NCI-H82 (cell line): ENCODE results near the gene BICD1.
A peak's percentile ranks its signal among the peaks of the same experiment; 100 is the strongest.
"Not testable (repeated sequence)": the region's sequence is repeated elsewhere in the genome, so short reads cannot be mapped to it uniquely, and the experiment has no call there.

Experiments used
- DNase-seq: peaks from one replicate; lab custom pipeline; 2025; lab: John Stamatoyannopoulos, UW

BICD1 gene

GRCh38 chr12:32146074-32146873 lies 39.6 kb downstream of the BICD1 start:
- DNase-seq, result no peak

- DNase-seq, result no peak
Measured at GRCh38 chr12:32148372-32148771, 41.7 kb downstream of the BICD1 start.

DNA sequence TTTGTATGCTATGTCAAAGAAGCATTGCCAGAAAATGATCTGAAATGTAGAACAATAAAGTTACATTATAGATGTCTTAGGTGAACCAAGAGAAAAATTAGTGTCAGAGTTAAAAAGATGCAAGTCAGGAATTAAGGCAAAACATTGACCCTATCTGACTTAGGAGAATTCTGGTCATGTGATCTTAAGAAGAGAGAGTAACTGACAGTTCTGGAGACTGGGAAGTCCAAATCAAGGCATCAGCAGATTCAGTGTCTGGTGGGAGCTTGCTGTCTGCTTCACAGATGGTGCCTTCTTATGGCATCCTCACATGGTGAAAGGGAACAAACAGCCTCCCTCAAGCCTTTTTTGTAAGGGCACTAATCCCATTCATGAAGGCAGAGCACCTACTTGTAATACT lies 42.8 kb downstream of the BICD1 start:
- DNase-seq, result peak; percentile 20

- peak; percentile 57 for DNase-seq
Measured at GRCh38 chr12:32151086-32151485, 44.4 kb downstream of the BICD1 start.

GRCh38 chr12:32151552-32151951 lies 44.9 kb downstream of the BICD1 start:
- DNase-seq, result no peak

GRCh38 chr12:32155041-32155440 lies 48.4 kb downstream of the BICD1 start:
- peak; percentile 88 for DNase-seq

DNA sequence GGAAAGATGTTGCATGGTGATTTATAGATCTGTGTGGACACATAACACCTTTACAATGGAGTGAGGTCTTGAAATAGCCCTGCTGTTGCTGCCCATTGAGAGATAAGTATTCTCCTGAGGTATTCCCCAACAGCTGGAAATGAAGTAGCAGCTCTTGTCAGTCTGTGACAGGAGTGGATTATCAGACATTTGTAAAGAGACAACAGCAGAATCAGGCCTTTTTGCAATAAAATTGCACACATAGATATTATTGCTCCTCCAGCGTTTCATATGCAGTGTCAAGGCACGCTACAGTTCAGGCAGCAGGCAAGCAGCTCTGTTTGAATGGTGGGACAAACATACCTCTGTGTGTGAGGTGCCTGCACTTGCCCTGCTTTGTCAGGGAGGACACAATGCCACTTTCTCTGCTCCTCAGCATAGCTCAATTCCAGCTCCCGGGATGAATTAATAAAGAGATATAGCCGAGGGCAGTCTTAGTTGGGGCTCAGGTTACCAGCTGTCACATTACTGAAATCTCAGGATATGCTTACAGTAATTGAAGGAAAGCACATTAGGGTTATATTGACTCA lies 49.4 kb downstream of the BICD1 start:
- DNase-seq, result peak; percentile 96

DNA sequence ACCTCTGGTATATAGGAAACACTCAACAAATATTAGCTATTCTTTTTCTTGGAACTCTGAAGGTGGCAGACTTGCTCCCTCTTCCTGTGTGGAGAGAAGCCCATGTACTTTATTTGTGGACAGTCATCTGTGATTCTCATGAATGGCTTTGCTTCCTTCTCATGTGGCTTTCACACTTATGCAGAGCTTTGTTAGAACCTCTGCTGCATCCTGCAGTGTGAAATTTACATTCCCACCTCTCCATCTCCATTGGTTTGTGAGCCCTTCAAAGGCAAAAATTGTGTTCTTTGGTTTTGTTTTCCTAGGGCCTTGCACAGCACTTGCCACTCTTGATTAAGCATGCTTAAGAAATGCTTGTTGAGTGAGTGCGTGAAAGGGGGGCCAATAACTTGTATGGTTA lies 51.9 kb downstream of the BICD1 start:
- no peak for DNase-seq

GRCh38 chr12:32159381-32159780 lies 52.7 kb downstream of the BICD1 start:
- DNase-seq, result no peak

- DNase-seq, result peak; percentile 19
Measured at GRCh38 chr12:32159925-32160324, 53.3 kb downstream of the BICD1 start.

DNA sequence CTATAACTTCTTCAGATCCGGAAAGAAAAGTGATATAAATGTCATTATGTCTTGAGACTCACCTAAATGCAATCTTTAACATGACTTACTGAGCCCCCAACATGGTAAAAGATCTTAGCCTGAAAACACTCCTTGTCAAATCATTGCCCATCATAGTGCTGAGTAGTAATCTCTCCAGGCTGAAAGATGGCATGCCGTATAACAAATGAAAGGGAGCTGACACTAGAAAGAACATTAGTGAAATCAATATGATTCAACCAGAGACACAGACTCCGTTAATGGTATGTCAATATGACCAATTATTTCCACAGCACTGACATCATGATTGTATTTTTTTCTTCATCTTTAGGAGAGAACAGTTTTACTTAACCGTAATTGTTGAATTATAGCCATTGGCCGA lies 54.4 kb downstream of the BICD1 start:
- DNase-seq, result no peak

DNA sequence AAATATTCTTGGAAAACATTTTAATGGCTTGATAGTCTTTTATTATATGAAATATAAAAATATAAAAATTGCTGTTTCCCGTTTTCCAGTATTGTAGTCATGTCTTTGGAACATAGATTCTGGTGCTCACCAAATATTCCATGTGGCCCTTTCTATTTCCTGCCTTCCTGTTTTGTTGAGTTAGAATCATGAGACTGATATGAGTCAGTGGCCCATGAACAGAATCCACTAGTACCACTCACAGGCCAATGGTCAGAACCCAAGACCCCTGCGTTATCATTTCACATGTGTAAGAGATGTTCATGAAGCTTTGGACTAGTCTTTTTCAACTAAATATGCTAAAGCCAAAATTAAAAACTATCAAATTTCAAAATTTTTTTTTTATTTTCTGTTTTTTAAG lies 56.9 kb downstream of the BICD1 start:
- no peak for DNase-seq

- DNase-seq, result peak; percentile 73
Measured at GRCh38 chr12:32166510-32166909, 59.9 kb downstream of the BICD1 start.

DNA sequence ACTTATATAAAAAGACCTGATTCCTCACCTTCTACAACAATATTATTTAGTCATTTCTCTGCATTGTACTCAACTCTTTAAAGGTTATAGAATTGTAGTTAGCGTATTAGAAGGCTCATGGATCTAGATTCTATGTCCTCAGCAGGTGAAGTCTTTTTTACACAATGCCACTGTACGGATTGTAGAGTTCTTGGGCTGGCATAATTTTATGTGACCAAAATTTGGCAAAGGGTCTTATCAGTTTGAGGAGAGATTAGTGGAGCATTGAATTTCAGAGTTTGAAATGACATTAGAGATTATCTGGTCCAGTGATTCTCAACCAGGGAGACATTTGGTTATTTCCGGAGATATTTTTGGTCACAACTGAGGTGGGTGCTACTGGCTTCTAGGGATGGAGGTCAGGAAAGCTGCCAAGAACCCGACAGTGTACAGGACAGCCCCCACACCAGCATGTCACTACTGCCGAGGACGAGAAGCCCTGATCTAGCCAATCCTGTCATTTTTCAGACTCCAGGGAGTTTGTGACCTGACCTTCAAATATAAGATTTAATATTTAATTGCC lies 63.9 kb downstream of the BICD1 start:
- peak; percentile 22 for DNase-seq

DNA sequence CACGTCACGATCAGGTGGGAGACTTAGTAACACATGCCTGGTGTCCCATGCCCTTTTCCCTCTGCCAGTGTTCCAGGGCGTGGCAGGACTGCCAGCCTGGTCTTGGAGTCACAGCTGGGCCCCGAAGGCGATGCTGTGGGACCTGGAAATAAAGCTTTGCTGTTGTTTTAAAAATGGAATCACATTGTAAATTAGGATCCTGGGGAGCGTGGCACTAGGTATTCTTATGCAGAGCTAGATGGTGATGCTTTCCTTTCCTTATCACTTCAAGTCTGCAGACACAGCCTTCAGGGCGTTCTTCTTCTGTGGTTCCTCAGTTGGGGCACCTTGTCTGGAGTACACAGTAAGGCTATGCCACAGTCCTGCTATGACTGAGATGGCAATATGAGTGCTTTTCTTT lies 64.6 kb downstream of the BICD1 start:
- no peak for DNase-seq

GRCh38 chr12:32176606-32177005 lies 70.0 kb downstream of the BICD1 start:
- no peak for DNase-seq

DNA sequence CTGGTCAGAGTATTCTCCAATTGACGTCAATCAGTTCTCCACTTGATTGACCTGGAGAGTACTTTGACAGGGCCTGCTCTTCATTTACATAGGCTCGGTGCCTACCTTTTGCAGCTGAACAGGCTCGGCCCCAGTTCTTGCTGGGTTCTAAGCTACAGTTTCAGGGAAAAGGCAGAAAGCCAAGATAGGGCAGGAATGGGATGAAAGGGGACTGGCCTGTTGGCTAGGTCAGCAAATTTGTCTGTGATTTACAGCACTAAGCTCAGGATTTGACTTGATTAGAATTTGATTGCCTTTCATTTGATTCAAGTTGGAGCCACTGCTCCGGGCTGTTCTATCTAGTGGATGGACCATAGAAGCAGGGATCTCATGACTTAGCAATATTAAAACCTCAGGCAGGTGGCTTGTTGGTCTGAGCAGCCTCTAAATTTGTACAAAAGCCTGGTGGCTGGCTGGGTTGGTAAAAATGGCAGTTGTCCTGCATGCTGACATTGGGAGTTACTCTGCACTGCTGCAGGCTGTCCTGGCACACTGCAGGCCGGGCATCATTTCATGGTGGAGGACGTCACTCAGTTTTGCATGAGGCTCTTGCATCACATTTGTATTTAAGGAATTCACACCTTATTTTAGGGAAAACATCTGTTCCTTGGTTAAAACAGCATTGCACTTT lies 71.8 kb downstream of the BICD1 start:
- peak; percentile 62 for DNase-seq

GRCh38 chr12:32179011-32179395 lies 72.4 kb downstream of the BICD1 start:
- peak; percentile 33 for DNase-seq

GRCh38 chr12:32181498-32182175 lies 75.0 kb downstream of the BICD1 start:
- DNase-seq, result no peak

DNA sequence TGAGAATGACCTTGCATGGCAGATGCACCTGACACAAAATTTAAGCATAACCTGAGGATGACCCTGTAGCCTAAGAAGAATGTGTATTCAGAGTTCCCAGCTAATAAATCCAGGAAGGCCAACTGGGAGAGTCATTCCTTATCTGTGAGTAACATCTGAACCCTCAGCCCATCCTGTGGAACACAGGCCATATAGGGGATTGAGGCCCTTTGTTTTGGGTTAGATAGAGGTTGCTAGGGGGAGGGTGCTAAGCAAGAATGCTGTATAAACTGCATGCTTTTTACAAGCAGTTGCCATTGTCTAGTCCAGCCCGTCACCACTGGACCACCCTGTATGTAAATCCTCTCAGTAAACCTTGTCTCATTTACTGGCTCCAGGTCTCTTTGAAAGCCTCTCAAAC lies 77.0 kb downstream of the BICD1 start:
- DNase-seq, result no peak

DNA sequence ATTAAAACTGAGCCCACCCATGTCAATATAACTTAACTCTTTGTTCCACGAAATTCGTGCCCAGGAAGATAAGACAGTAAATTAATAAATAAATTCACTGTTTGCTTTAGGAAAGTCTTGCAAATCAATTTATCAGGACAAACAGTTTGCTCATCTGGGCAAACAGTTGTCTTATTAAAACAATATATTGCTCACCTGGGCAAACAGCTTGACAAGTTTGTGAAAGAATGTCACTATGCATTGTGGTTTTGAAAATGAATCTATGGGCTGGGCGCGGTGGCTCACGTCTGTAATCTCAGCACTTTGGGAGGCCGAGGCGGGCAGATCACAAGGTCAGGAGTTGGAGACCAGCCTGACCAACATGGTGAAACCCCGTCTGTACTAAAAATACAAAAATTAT lies 80.5 kb downstream of the BICD1 start:
- DNase-seq, result not testable (repeated sequence)

- no peak for DNase-seq
Measured at GRCh38 chr12:32191445-32191844, 84.8 kb downstream of the BICD1 start.
